ENCODE data around the gene CD1C. TPM values are rescaled to one million over a fixed set of nuclear protein-coding genes. Genes with fewer than 3 reads are reported as not detected.

Gene CD1C
- total RNA-seq, 1 donor from 2014 or later, result not detected

DNA sequence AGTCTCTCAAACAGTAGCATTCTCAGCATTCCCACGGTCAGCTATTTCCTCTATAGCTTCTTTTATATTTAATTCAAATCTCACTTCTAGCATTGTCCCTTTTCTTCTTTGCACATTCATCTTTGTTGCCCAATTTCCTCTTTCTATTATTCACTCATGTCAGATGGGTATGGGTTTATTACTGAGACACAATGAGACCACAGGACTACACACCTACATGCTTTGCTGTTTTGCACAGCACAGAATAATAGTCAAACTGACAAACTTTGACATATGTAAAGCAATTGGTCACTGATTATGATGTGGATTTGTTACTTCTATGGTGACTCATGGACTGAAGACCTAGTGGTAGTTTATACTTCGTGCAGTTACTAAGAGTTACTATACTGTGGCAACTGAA is 5.8 kb upstream of the CD1C start:
- H3K79me2 ChIP-seq (ENCODE audit: insufficient read depth, low read length), result no peaks in the 10 kb centered on the region
- no peaks in the 10 kb centered on the region for H3K36me3 ChIP-seq (ENCODE audit: insufficient read depth, low read length)
- no peak overlapping the region for H3K27ac Mint-ChIP-seq (ENCODE audit: unreplicated experiment)
- no peak overlapping the region for H3K9ac ChIP-seq (ENCODE audit: low read length)
- H3K4me3 Mint-ChIP-seq (ENCODE audit: unreplicated experiment), result no peak overlapping the region
- H3K27me3 Mint-ChIP-seq (ENCODE audit: low read depth, unreplicated experiment), result no peaks in the 10 kb centered on the region
- DNase-seq (ENCODE audit: low read depth) (no peak), FAIRE-seq (no peak)
- H3K27ac ChIP-seq (ENCODE audit: low read depth, low read length), result no peak overlapping the region
- no peak overlapping the region for H2AFZ ChIP-seq (ENCODE audit: low read depth, low read length)
- H3K36me3 Mint-ChIP-seq (ENCODE audit: low read depth, unreplicated experiment), result no peaks in the 10 kb centered on the region
- peaks cover 8% of the 10 kb centered on the region for H3K9me3 Mint-ChIP-seq (ENCODE audit: unreplicated experiment)
- no peaks in the 10 kb centered on the region for H4K20me1 ChIP-seq (ENCODE audit: insufficient read depth, low read length)
- peaks cover 13% of the 10 kb centered on the region for H3K4me1 Mint-ChIP-seq (ENCODE audit: low read depth, unreplicated experiment)
- H3K9me3 ChIP-seq (ENCODE audit: insufficient read depth, low read depth, low read length), result no peaks in the 10 kb centered on the region
- no peak overlapping the region for H3K4me3 ChIP-seq (ENCODE audit: insufficient read depth, low read depth, low read length)
- H3K4me1 ChIP-seq (ENCODE audit: insufficient read depth, low read length), result no peaks in the 10 kb centered on the region
- TF ChIP-seq EZH2 (IDR thresholded peaks at IDR 0.05; ENCODE audit: insufficient read depth, low read length), result no peak
- TF ChIP-seq, protein P1, sequence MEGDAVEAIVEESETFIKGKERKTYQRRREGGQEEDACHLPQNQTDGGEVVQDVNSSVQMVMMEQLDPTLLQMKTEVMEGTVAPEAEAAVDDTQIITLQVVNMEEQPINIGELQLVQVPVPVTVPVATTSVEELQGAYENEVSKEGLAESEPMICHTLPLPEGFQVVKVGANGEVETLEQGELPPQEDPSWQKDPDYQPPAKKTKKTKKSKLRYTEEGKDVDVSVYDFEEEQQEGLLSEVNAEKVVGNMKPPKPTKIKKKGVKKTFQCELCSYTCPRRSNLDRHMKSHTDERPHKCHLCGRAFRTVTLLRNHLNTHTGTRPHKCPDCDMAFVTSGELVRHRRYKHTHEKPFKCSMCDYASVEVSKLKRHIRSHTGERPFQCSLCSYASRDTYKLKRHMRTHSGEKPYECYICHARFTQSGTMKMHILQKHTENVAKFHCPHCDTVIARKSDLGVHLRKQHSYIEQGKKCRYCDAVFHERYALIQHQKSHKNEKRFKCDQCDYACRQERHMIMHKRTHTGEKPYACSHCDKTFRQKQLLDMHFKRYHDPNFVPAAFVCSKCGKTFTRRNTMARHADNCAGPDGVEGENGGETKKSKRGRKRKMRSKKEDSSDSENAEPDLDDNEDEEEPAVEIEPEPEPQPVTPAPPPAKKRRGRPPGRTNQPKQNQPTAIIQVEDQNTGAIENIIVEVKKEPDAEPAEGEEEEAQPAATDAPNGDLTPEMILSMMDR (IDR thresholded peaks at IDR 0.05; ENCODE audit: insufficient read depth, low read depth, low read length), result no peak
- no peaks in the 10 kb centered on the region for H3K27me3 ChIP-seq (ENCODE audit: insufficient read depth, low read length)
- H3K4me2 ChIP-seq (ENCODE audit: low read length), result no peak overlapping the region

GRCh38 chr1:158285756-158286241 is 3.9 kb upstream of the CD1C start:
- Histone ChIP-seq H3K4me2 (ENCODE audit: low read length) (no peak overlapping the region), H3K36me3 (ENCODE audit: insufficient read depth, low read length) (no peaks in the 10 kb centered on the region), H3K27me3 (ENCODE audit: insufficient read depth, low read length) (no peaks in the 10 kb centered on the region), H3K9ac (ENCODE audit: low read length) (no peak overlapping the region), H3K4me1 (ENCODE audit: insufficient read depth, low read length) (no peaks in the 10 kb centered on the region), H3K9me3 (ENCODE audit: insufficient read depth, low read depth, low read length) (no peaks in the 10 kb centered on the region), H2AFZ (ENCODE audit: low read depth, low read length) (no peak overlapping the region), H4K20me1 (ENCODE audit: insufficient read depth, low read length) (no peaks in the 10 kb centered on the region), H3K27ac (ENCODE audit: low read depth, low read length) (no peak overlapping the region), H3K79me2 (ENCODE audit: insufficient read depth, low read length) (no peaks in the 10 kb centered on the region), H3K4me3 (ENCODE audit: insufficient read depth, low read depth, low read length) (no peak overlapping the region)
- FAIRE-seq (no peak), DNase-seq (ENCODE audit: low read depth) (no peak)
- Mint-ChIP-seq H3K27ac (ENCODE audit: unreplicated experiment) (peak overlapping the region; percentile 71), H3K36me3 (ENCODE audit: low read depth, unreplicated experiment) (no peaks in the 10 kb centered on the region), H3K9me3 (ENCODE audit: unreplicated experiment) (peaks cover 8% of the 10 kb centered on the region), H3K4me3 (ENCODE audit: unreplicated experiment) (no peak overlapping the region), H3K4me1 (ENCODE audit: low read depth, unreplicated experiment) (peaks cover 13% of the 10 kb centered on the region), H3K27me3 (ENCODE audit: low read depth, unreplicated experiment) (no peaks in the 10 kb centered on the region)
- no peak for TF ChIP-seq EZH2 (IDR thresholded peaks at IDR 0.05; ENCODE audit: insufficient read depth, low read length)
- TF ChIP-seq, protein P1 (IDR thresholded peaks at IDR 0.05; ENCODE audit: insufficient read depth, low read depth, low read length), result no peak

GRCh38 chr1:158286487-158286886 is 3.2 kb upstream of the CD1C start:
- Histone ChIP-seq H3K4me2 (ENCODE audit: low read length) (no peak overlapping the region), H3K4me3 (ENCODE audit: insufficient read depth, low read depth, low read length) (no peak overlapping the region), H3K79me2 (ENCODE audit: insufficient read depth, low read length) (no peaks in the 10 kb centered on the region), H4K20me1 (ENCODE audit: insufficient read depth, low read length) (no peaks in the 10 kb centered on the region), H3K9ac (ENCODE audit: low read length) (no peak overlapping the region), H3K27me3 (ENCODE audit: insufficient read depth, low read length) (no peaks in the 10 kb centered on the region), H3K9me3 (ENCODE audit: insufficient read depth, low read depth, low read length) (no peaks in the 10 kb centered on the region), H2AFZ (ENCODE audit: low read depth, low read length) (no peak overlapping the region), H3K36me3 (ENCODE audit: insufficient read depth, low read length) (no peaks in the 10 kb centered on the region), H3K27ac (ENCODE audit: low read depth, low read length) (no peak overlapping the region), H3K4me1 (ENCODE audit: insufficient read depth, low read length) (no peaks in the 10 kb centered on the region)
- no peaks in the 10 kb centered on the region for H3K36me3 Mint-ChIP-seq (ENCODE audit: low read depth, unreplicated experiment)
- H3K9me3 Mint-ChIP-seq (ENCODE audit: unreplicated experiment), result peaks cover 7% of the 10 kb centered on the region
- no peaks in the 10 kb centered on the region for H3K27me3 Mint-ChIP-seq (ENCODE audit: low read depth, unreplicated experiment)
- no peak overlapping the region for H3K4me3 Mint-ChIP-seq (ENCODE audit: unreplicated experiment)
- H3K27ac Mint-ChIP-seq (ENCODE audit: unreplicated experiment), result no peak overlapping the region
- TF ChIP-seq EZH2 (IDR thresholded peaks at IDR 0.05; ENCODE audit: insufficient read depth, low read length), result no peak
- TF ChIP-seq, protein P1 (IDR thresholded peaks at IDR 0.05; ENCODE audit: insufficient read depth, low read depth, low read length), result no peak
- DNase-seq (ENCODE audit: low read depth), result no peak
- no peak for FAIRE-seq
- peaks cover 13% of the 10 kb centered on the region for H3K4me1 Mint-ChIP-seq (ENCODE audit: low read depth, unreplicated experiment)
